Activated CD4-positive, alpha-beta T cell treated with anti-CD3 and anti-CD28 coated beads, Interleukin-2, amount 10 ng/mL, durations not matched to agents 24 days and 14 days (primary cell): ENCODE measurements around the gene NAA50. TPM values are rescaled to one million over a fixed set of nuclear protein-coding genes. Genes with fewer than 3 reads are reported as not detected.
A peak's percentile ranks its signal among the peaks of the same experiment; 100 is the strongest.

Source experiments
- DNase-seq: peaks from one replicate; pipeline ENCODE4 v3.0.0; 2022
- H3K27ac Mint-ChIP-seq: one replicate; pipeline ENCODE4 v1.8.0; 2022; ENCODE audit warnings: mild to moderate bottlenecking, mixed read lengths
- H3K27me3 Mint-ChIP-seq: one replicate; pipeline ENCODE4 v1.8.0; 2022; ENCODE audit warnings: mixed read lengths
- H3K36me3 Mint-ChIP-seq: one replicate; pipeline ENCODE4 v1.8.0; 2022; ENCODE audit warnings: low read depth, mild to moderate bottlenecking, mixed read lengths
- H3K4me1 Mint-ChIP-seq: one replicate; pipeline ENCODE4 v1.8.0; 2021; ENCODE audit warnings: mixed read lengths
- H3K4me3 Mint-ChIP-seq: one replicate; pipeline ENCODE4 v1.8.0; 2022; ENCODE audit warnings: mild to moderate bottlenecking, moderate library complexity, mixed read lengths
- H3K9me3 Mint-ChIP-seq: one replicate; pipeline ENCODE4 v1.8.0; 2021; ENCODE audit warnings: mixed read lengths
- intact Hi-C: fragments of 100-400 bp; cut with micrococcal nuclease; formaldehyde crosslinking; loops from one replicate; pipeline ENCODE4 v1.15.1; 2023
- total RNA-seq: library from RNA; stranded (reverse); gene quantifications from 2 replicates; pipeline ENCODE4 v1.2.3, GENCODE V29; 2022

NAA50 gene
- total RNA-seq, 1 donor from 2014 or later = 152 TPM

- Mint-ChIP-seq H3K4me3 (no peak overlapping the region), H3K27me3 (no peaks in the 10 kb centered on the region), H3K4me1 (peaks cover 14% of the 10 kb centered on the region), H3K9me3 (no peaks in the 10 kb centered on the region), H3K27ac (no peak overlapping the region), H3K36me3 (peaks cover 43% of the 10 kb centered on the region)
- DNase-seq = no peak
- intact Hi-C loops = no loop called here
These were observed 24.4 kb downstream of the NAA50 start for GRCh38 chr3:113721636-113722035.

GRCh38 chr3:113719758-113720157, 26.3 kb downstream of the NAA50 start:
- H3K9me3 Mint-ChIP-seq = no peaks in the 10 kb centered on the region
- no peaks in the 10 kb centered on the region for H3K27me3 Mint-ChIP-seq
- H3K4me1 Mint-ChIP-seq = peaks cover 14% of the 10 kb centered on the region
- H3K27ac Mint-ChIP-seq = no peak overlapping the region
- H3K4me3 Mint-ChIP-seq = no peak overlapping the region
- intact Hi-C loops = no loop called here
- no peak for DNase-seq
- H3K36me3 Mint-ChIP-seq = peaks cover 44% of the 10 kb centered on the region

- no peak for DNase-seq
- Mint-ChIP-seq H3K36me3 (peaks cover 41% of the 10 kb centered on the region), H3K4me3 (no peak overlapping the region), H3K9me3 (no peaks in the 10 kb centered on the region), H3K27ac (no peak overlapping the region), H3K27me3 (no peaks in the 10 kb centered on the region), H3K4me1 (peaks cover 14% of the 10 kb centered on the region)
- intact Hi-C loops = no loop called here
These were observed 26.8 kb downstream of the NAA50 start for GRCh38 chr3:113719294-113719693.

GRCh38 chr3:113717818-113718217, 28.2 kb downstream of the NAA50 start:
- peaks cover 9% of the 10 kb centered on the region for H3K4me1 Mint-ChIP-seq
- peak overlapping the region; percentile 46 for H3K27ac Mint-ChIP-seq
- peaks cover 31% of the 10 kb centered on the region for H3K36me3 Mint-ChIP-seq
- intact Hi-C loops = no loop called here
- H3K9me3 Mint-ChIP-seq = no peaks in the 10 kb centered on the region
- no peak for DNase-seq
- no peak overlapping the region for H3K4me3 Mint-ChIP-seq
- no peaks in the 10 kb centered on the region for H3K27me3 Mint-ChIP-seq

- no peak for DNase-seq
- H3K27ac Mint-ChIP-seq = no peak overlapping the region
- H3K9me3 Mint-ChIP-seq = no peaks in the 10 kb centered on the region
- intact Hi-C loops = no loop called here
- peaks cover 3% of the 10 kb centered on the region for H3K27me3 Mint-ChIP-seq
- peaks cover 26% of the 10 kb centered on the region for H3K36me3 Mint-ChIP-seq
- H3K4me3 Mint-ChIP-seq = no peak overlapping the region
- peaks cover 11% of the 10 kb centered on the region for H3K4me1 Mint-ChIP-seq
These were observed 28.7 kb downstream of the NAA50 start for GRCh38 chr3:113717308-113717707.

- Mint-ChIP-seq H3K4me3 (no peak overlapping the region), H3K9me3 (no peaks in the 10 kb centered on the region), H3K27ac (no peak overlapping the region), H3K27me3 (peaks cover 15% of the 10 kb centered on the region), H3K36me3 (peaks cover 10% of the 10 kb centered on the region), H3K4me1 (peaks cover 12% of the 10 kb centered on the region)
- DNase-seq = no peak
- intact Hi-C loops = no loop called here
These were observed 31.3 kb downstream of the NAA50 start for GRCh38 chr3:113714702-113715101.

GRCh38 chr3:113712129-113712528, 33.9 kb downstream of the NAA50 start:
- Mint-ChIP-seq H3K4me3 (no peak overlapping the region), H3K9me3 (no peaks in the 10 kb centered on the region), H3K4me1 (peaks cover 7% of the 10 kb centered on the region), H3K27ac (no peak overlapping the region), H3K36me3 (peaks cover 4% of the 10 kb centered on the region), H3K27me3 (peaks cover 23% of the 10 kb centered on the region)
- no peak for DNase-seq
- intact Hi-C loops = no loop called here

- H3K27me3 Mint-ChIP-seq = peaks cover 30% of the 10 kb centered on the region
- DNase-seq = no peak
- no peak overlapping the region for H3K4me3 Mint-ChIP-seq
- no peak overlapping the region for H3K27ac Mint-ChIP-seq
- intact Hi-C loops = no loop called here
- H3K9me3 Mint-ChIP-seq = no peaks in the 10 kb centered on the region
- peaks cover 7% of the 10 kb centered on the region for H3K4me1 Mint-ChIP-seq
- H3K36me3 Mint-ChIP-seq = no peaks in the 10 kb centered on the region
These were observed 38.2 kb downstream of the NAA50 start for GRCh38 chr3:113707835-113708234.

- peak; percentile 71 for DNase-seq
These were observed 47.1 kb downstream of the NAA50 start for GRCh38 chr3:113698956-113699355.

GRCh38 chr3:113698213-113698742, 47.8 kb downstream of the NAA50 start:
- Mint-ChIP-seq H3K36me3 (peaks cover 8% of the 10 kb centered on the region), H3K27me3 (no peaks in the 10 kb centered on the region), H3K4me1 (peaks cover 25% of the 10 kb centered on the region), H3K9me3 (no peaks in the 10 kb centered on the region), H3K4me3 (no peak overlapping the region), H3K27ac (peak overlapping the region; percentile 13)
- intact Hi-C loops = loop anchor here (5.0 kb wide), 2 partner anchors 91 to 681 kb away; a partner anchor contains a TSS
- DNase-seq = no peak

More at GRCh38 chr3:113698956-113699355, 47.1 kb downstream of the NAA50 start:
- Mint-ChIP-seq H3K4me1 (peaks cover 21% of the 10 kb centered on the region), H3K27me3 (no peaks in the 10 kb centered on the region), H3K4me3 (peak overlapping the region; percentile 77), H3K36me3 (peaks cover 3% of the 10 kb centered on the region), H3K27ac (peak overlapping the region; percentile 71), H3K9me3 (no peaks in the 10 kb centered on the region)
- intact Hi-C loops = loop anchor here (5.0 kb wide), 2 partner anchors 92 to 682 kb away; a partner anchor contains a TSS

- Mint-ChIP-seq H3K4me3 (no peak overlapping the region), H3K4me1 (peaks cover 27% of the 10 kb centered on the region), H3K27me3 (no peaks in the 10 kb centered on the region), H3K36me3 (peaks cover 10% of the 10 kb centered on the region), H3K9me3 (no peaks in the 10 kb centered on the region), H3K27ac (no peak overlapping the region)
- DNase-seq = no peak
- intact Hi-C loops = loop anchor here (2.0 to 5.0 kb wide), 3 partner anchors 90 to 1449 kb away; partner anchors contain the start of gene ZBTB20
These were observed 48.5 kb downstream of the NAA50 start for GRCh38 chr3:113697500-113698090.

GRCh38 chr3:113696658-113697499, 49.2 kb downstream of the NAA50 start:
- H3K27ac Mint-ChIP-seq = no peak overlapping the region
- peaks cover 27% of the 10 kb centered on the region for H3K4me1 Mint-ChIP-seq
- intact Hi-C loops = loop anchor here (1.0 to 5.0 kb wide), 8 partner anchors 50 to 1450 kb away; partner anchors contain the start of genes ATP6V1A, CCDC191, QTRT2 and SIDT1
- no peaks in the 10 kb centered on the region for H3K9me3 Mint-ChIP-seq
- DNase-seq = peak; percentile 100
- peaks cover 10% of the 10 kb centered on the region for H3K36me3 Mint-ChIP-seq
- no peaks in the 10 kb centered on the region for H3K27me3 Mint-ChIP-seq
- no peak overlapping the region for H3K4me3 Mint-ChIP-seq

GRCh38 chr3:113695786-113696645, 50.0 kb downstream of the NAA50 start, which contains the start of gene USF3:
USF3 (minus strand) TSS chr3:113696642; CDS start chr3:113674878, 21,764 bp downstream.
- H3K27ac Mint-ChIP-seq = peak within 1 kb of the TSS; percentile 95
- H3K4me1 Mint-ChIP-seq = peaks cover 27% of the 10 kb centered on the region
- peak; percentile 94 for DNase-seq
- no peaks in the 10 kb centered on the region for H3K9me3 Mint-ChIP-seq
- no peaks in the 10 kb centered on the region for H3K27me3 Mint-ChIP-seq
- peaks cover 10% of the 10 kb centered on the region for H3K36me3 Mint-ChIP-seq
- intact Hi-C loops = loop anchor here (1.0 to 5.0 kb wide), 8 partner anchors 51 to 1451 kb away; partner anchors contain the start of genes ATP6V1A, CCDC191, QTRT2 and SIDT1
- peak within 1 kb of the TSS; percentile 90 for H3K4me3 Mint-ChIP-seq
